ENCODE measurements around the gene PTHLH.

DNA sequence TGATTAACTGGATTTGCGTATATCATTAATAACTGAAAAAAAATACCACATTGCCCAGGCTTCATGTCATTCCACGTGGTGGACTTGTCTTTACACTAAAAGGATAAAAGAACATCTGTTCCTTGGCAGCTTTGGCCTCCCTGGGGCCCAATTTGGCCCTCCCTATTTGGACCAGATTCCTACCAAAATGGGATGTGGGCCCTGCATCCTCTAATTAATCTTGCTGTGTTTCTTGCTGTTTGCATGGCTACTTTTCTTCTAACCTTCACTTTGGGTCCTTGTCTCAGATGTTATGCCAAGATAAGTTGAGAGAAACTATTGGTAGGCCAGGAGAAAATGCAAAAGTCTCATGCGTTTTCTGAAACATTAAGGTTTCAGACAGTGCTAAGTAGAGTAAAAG lies 57.5 kb downstream of the PTHLH start:
- TF ChIP-seq, protein P1, sequence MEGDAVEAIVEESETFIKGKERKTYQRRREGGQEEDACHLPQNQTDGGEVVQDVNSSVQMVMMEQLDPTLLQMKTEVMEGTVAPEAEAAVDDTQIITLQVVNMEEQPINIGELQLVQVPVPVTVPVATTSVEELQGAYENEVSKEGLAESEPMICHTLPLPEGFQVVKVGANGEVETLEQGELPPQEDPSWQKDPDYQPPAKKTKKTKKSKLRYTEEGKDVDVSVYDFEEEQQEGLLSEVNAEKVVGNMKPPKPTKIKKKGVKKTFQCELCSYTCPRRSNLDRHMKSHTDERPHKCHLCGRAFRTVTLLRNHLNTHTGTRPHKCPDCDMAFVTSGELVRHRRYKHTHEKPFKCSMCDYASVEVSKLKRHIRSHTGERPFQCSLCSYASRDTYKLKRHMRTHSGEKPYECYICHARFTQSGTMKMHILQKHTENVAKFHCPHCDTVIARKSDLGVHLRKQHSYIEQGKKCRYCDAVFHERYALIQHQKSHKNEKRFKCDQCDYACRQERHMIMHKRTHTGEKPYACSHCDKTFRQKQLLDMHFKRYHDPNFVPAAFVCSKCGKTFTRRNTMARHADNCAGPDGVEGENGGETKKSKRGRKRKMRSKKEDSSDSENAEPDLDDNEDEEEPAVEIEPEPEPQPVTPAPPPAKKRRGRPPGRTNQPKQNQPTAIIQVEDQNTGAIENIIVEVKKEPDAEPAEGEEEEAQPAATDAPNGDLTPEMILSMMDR (IDR thresholded peaks at IDR 0.05): no peak
- TF ChIP-seq POLR2A (IDR thresholded peaks at IDR 0.05): no peak
- TF ChIP-seq POLR2AphosphoS5 (IDR thresholded peaks at IDR 0.05): no peak
